PC-3 (cell line): ENCODE measurements around the gene GTF2B.

ENCODE experiments used
- EZH2 ChIP-seq: fragments of 300-600 bp; sonication (generic); IDR thresholded peaks from one replicate; pipeline ENCODE4 v1.6.1; 2017; ENCODE audit warnings: antibody characterized with exemption, mild to moderate bottlenecking, low read length; ENCODE audit not compliant: unreplicated experiment
- EZH2phosphoT487 ChIP-seq: fragments of 300-600 bp; sonication (generic); IDR thresholded peaks from 2 replicates; pipeline ENCODE4 v1.6.1; 2018; ENCODE audit warnings: mild to moderate bottlenecking, antibody characterized with exemption, low read length, borderline replicate concordance
- TF ChIP-seq, protein P1 (sequence below): fragments of 300-600 bp; sonication (generic); conservative IDR thresholded peaks from 2 replicates; pipeline ENCODE4 v1.5.1; 2017; ENCODE audit warnings: antibody characterized with exemption, low read depth, mild to moderate bottlenecking, low read length

DNA sequence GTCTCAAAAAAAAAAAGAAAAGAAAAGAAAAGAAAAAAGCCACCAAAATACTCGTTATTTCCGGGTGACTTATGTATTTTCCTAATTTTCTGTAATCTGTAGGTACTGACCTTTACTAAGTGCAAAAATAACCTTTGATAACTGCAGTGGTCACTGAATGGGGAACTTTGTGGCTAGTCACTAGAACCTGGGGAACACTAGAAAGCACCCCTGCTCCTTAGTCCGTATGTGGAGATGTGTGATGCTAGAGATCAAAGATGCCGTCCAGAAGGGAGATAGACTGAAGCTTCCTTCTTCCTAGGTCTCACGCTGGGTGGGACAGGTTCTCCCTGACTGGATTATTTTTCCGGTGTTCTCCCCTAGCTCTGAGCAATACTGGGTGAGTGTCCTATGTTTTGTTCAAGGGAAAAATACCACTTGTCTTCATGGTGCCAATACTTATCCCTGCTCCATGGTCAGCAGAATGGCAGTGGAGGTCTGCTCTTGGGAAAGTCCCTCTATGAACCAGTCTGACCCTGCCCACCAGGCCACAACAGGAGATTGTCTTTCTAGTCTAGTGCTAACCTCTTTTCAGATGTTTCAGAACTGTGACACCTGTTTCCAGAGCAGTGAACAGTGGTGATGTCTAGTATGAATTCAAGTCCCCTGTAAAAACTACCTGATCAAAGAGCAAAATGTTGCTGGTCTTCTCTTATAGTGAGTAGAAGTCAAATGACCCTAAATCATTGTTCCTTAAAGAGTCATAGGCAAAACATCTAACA, 39.9 kb downstream of the GTF2B start:
- TF ChIP-seq, protein P1, sequence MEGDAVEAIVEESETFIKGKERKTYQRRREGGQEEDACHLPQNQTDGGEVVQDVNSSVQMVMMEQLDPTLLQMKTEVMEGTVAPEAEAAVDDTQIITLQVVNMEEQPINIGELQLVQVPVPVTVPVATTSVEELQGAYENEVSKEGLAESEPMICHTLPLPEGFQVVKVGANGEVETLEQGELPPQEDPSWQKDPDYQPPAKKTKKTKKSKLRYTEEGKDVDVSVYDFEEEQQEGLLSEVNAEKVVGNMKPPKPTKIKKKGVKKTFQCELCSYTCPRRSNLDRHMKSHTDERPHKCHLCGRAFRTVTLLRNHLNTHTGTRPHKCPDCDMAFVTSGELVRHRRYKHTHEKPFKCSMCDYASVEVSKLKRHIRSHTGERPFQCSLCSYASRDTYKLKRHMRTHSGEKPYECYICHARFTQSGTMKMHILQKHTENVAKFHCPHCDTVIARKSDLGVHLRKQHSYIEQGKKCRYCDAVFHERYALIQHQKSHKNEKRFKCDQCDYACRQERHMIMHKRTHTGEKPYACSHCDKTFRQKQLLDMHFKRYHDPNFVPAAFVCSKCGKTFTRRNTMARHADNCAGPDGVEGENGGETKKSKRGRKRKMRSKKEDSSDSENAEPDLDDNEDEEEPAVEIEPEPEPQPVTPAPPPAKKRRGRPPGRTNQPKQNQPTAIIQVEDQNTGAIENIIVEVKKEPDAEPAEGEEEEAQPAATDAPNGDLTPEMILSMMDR: no peak
- TF ChIP-seq EZH2 (no peak), EZH2phosphoT487 (no peak)
